Fibroblast of lung (primary cell): ENCODE data around the gene ZNF469.

Experiments used
- CTCF ChIP-seq, 2 donors: IDR thresholded peaks in 1 of 2; conservative IDR thresholded peaks in 1 of 2; 1 replicate in 1 of 2; 2 replicates in 1 of 2; pipeline ENCODE4 v1.5.1; 2011 to 2012; ENCODE audit warnings: low read length in 2 of 2, control low read depth in 1 of 2, inconsistent platforms in 1 of 2, low read depth in 1 of 2, mild to moderate bottlenecking in 1 of 2
- EZH2 ChIP-seq: IDR thresholded peaks from 2 replicates; pipeline ENCODE4 v1.5.1; 2012; ENCODE audit warnings: low read length, control low read depth, mild to moderate bottlenecking; ENCODE audit errors: missing control alignments

- TF ChIP-seq CTCF (conservative IDR thresholded peaks at IDR 0.05 in 1 of 2, IDR thresholded peaks at IDR 0.05 in 1 of 2; ENCODE audit: low read depth in 1 of 2, low read length in 2 of 2) (no peak), EZH2 (no peak)
Observed at GRCh38 chr16:88360999-88361398, 21.8 kb upstream of the ZNF469 start.
